SJSA1 (cell line): Measurements from ENCODE around the gene SLC12A3. TPM values are rescaled to one million over a fixed set of nuclear protein-coding genes. Genes with fewer than 3 reads are reported as not detected.
A peak's percentile ranks its signal among the peaks of the same experiment; 100 is the strongest.

Experiments
- DNase-seq, 2 experiments: peaks; one replicate each; pipeline ENCODE4 v3.0.0-alpha.2; 2015 to 2020; ENCODE audit warnings: low spot score in 2 of 2, low read depth in 1 of 2
- H3K27ac ChIP-seq: fragments of 250-450 bp; sonication (Bioruptor Pico); 2 replicates; pipeline ENCODE4 v1.5.1; 2020; ENCODE audit warnings: mild to moderate bottlenecking, moderate library complexity
- H3K27me3 ChIP-seq: fragments of 250-450 bp; sonication (Bioruptor Pico); replicated peaks from 2 replicates; pipeline ENCODE4 v1.5.1; 2020; ENCODE audit warnings: mild to moderate bottlenecking, moderate library complexity
- H3K36me3 ChIP-seq: fragments of 250-450 bp; sonication (Bioruptor Pico); 2 replicates; pipeline ENCODE4 v1.5.1; 2020; ENCODE audit warnings: mild to moderate bottlenecking
- H3K4me1 ChIP-seq: fragments of 250-450 bp; sonication (Bioruptor Pico); replicated peaks from 2 replicates; pipeline ENCODE4 v1.6.1; 2021; ENCODE audit warnings: mild to moderate bottlenecking
- H3K4me3 ChIP-seq: fragments of 250-450 bp; sonication (Bioruptor Pico); 2 replicates; pipeline ENCODE4 v1.5.1; 2020; ENCODE audit warnings: mild to moderate bottlenecking
- H3K9me3 ChIP-seq: fragments of 250-450 bp; sonication (Bioruptor Pico); replicated peaks from 2 replicates; pipeline ENCODE4 v1.5.1; 2020; ENCODE audit warnings: mild to moderate bottlenecking
- total RNA-seq: library from RNA; depleted of rRNA; stranded (reverse); fragments of >200 nt; shearing (Covaris generic); gene quantifications from 2 replicates; pipeline ENCODE4 v1.2.3, GENCODE V29; 2014

Gene SLC12A3
- total RNA-seq, 1 experiment from 2014 or later, result not detected

GRCh38 chr16:56852401-56852730, 12.6 kb upstream of the SLC12A3 start:
- Histone ChIP-seq H3K36me3 (no peaks in the 10 kb centered on the region), H3K27me3 (no peaks in the 10 kb centered on the region), H3K27ac (no peak overlapping the region), H3K9me3 (no peaks in the 10 kb centered on the region), H3K4me3 (no peak overlapping the region), H3K4me1 (peaks cover 46% of the 10 kb centered on the region)
- no peak for DNase-seq

GRCh38 chr16:56852968-56853367, 12.0 kb upstream of the SLC12A3 start:
- Histone ChIP-seq H3K4me1 (peaks cover 42% of the 10 kb centered on the region), H3K36me3 (no peaks in the 10 kb centered on the region), H3K4me3 (no peak overlapping the region), H3K9me3 (no peaks in the 10 kb centered on the region), H3K27me3 (no peaks in the 10 kb centered on the region), H3K27ac (no peak overlapping the region)
- no peak for DNase-seq

GRCh38 chr16:56855201-56855600, 9.8 kb upstream of the SLC12A3 start:
- no peaks in the 10 kb centered on the region for H3K27me3 ChIP-seq
- DNase-seq, result no peak
- H3K36me3 ChIP-seq, result no peaks in the 10 kb centered on the region
- no peak overlapping the region for H3K27ac ChIP-seq
- no peaks in the 10 kb centered on the region for H3K9me3 ChIP-seq
- peaks cover 20% of the 10 kb centered on the region for H3K4me1 ChIP-seq
- H3K4me3 ChIP-seq, result no peak overlapping the region

DNA sequence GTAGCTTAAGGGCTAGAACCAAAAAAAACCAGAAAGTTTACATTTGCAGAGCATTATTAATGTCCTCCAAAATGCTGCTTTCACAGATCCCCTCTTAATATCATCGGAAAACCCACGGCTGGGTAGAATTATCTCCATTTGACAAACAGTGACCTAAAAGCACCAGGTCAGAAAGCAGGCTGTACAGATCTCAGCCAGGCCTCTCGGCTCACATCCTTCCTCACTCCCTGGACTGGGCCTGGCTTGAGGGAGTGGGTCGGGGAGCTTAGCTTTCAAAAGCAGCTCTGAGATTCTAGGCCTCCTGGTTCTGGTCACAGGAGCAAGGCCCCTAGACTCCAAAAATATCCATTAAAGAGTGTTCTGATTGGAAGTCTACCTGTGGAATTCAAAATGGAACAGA, 9.1 kb upstream of the SLC12A3 start:
- Histone ChIP-seq H3K27ac (no peak overlapping the region), H3K4me1 (peaks cover 14% of the 10 kb centered on the region), H3K36me3 (no peaks in the 10 kb centered on the region), H3K27me3 (no peaks in the 10 kb centered on the region), H3K4me3 (no peak overlapping the region), H3K9me3 (no peaks in the 10 kb centered on the region)
- no peak for DNase-seq

GRCh38 chr16:56856876-56857447, 8.0 kb upstream of the SLC12A3 start:
- no peaks in the 10 kb centered on the region for H3K27me3 ChIP-seq
- DNase-seq, result no peak
- peaks cover 7% of the 10 kb centered on the region for H3K4me1 ChIP-seq
- no peaks in the 10 kb centered on the region for H3K36me3 ChIP-seq
- H3K9me3 ChIP-seq, result no peaks in the 10 kb centered on the region
- H3K4me3 ChIP-seq, result no peak overlapping the region
- H3K27ac ChIP-seq, result no peak overlapping the region

DNA sequence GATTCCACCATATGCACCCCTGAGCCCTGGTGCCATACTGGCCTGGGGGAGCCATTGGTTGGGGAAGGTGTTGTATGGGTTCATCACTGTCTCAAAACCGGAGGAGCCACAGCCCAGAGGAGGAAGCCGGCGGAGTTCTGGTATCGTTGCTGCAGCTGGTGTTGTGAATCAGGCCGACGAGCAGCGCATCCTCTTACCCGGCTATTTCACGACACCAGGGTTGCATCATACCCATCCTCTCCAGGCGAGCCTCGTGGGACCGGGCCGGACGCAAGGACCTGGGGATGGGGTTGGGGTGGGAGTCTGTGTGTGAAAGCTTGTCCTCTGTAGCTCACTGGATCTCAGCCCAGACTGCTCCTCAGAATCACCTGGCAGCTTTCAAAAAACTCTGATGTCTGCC, 6.6 kb upstream of the SLC12A3 start:
- Histone ChIP-seq H3K9me3 (no peaks in the 10 kb centered on the region), H3K27ac (no peak overlapping the region), H3K4me1 (peaks cover 5% of the 10 kb centered on the region; the same call in 1 of the 2 replicates), H3K36me3 (no peaks in the 10 kb centered on the region), H3K27me3 (no peaks in the 10 kb centered on the region), H3K4me3 (no peak overlapping the region)
- DNase-seq, result no peak

DNA sequence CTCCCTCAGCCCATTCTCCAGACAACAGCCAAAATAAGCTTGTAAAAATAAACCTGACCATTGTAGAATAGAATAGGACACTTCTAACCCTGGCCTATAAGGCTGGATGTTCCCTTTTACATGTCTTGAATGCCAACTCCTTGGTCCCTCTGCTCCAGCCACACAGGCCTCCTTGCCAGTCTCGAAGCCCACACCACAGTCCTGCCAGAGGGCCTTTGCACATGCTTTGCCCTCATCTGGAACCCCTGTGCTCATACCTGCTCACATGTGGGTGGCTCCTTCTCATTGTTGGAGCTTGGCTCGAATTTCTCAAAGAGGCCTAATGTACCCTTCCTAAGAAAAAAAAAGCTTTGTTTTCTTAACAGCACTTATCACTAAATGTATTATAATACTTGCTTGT, 5.4 kb upstream of the SLC12A3 start:
- no peaks in the 10 kb centered on the region for H3K36me3 ChIP-seq
- no peaks in the 10 kb centered on the region for H3K9me3 ChIP-seq
- no peak overlapping the region for H3K27ac ChIP-seq
- H3K4me3 ChIP-seq, result no peak overlapping the region
- no peaks in the 10 kb centered on the region for H3K27me3 ChIP-seq
- peaks cover 5% of the 10 kb centered on the region; the same call in 1 of the 2 replicates for H3K4me1 ChIP-seq
- no peak for DNase-seq

- H3K9me3 ChIP-seq, result no peaks in the 10 kb centered on the region
- DNase-seq, result no peak
- H3K27me3 ChIP-seq, result no peaks in the 10 kb centered on the region
- H3K36me3 ChIP-seq, result no peaks in the 10 kb centered on the region
- no peak overlapping the region for H3K4me3 ChIP-seq
- H3K4me1 ChIP-seq, result peaks cover 5% of the 10 kb centered on the region; the same call in 1 of the 2 replicates
- no peak overlapping the region for H3K27ac ChIP-seq
Observed at GRCh38 chr16:56860226-56861020, 4.6 kb upstream of the SLC12A3 start.

- Histone ChIP-seq H3K4me1 (peaks cover 6% of the 10 kb centered on the region; the same call in 1 of the 2 replicates), H3K36me3 (no peaks in the 10 kb centered on the region), H3K27ac (no peak overlapping the region), H3K9me3 (no peaks in the 10 kb centered on the region), H3K4me3 (no peak overlapping the region), H3K27me3 (no peaks in the 10 kb centered on the region)
- no peak for DNase-seq
Observed at GRCh38 chr16:56861092-56861610, 3.9 kb upstream of the SLC12A3 start.

DNA sequence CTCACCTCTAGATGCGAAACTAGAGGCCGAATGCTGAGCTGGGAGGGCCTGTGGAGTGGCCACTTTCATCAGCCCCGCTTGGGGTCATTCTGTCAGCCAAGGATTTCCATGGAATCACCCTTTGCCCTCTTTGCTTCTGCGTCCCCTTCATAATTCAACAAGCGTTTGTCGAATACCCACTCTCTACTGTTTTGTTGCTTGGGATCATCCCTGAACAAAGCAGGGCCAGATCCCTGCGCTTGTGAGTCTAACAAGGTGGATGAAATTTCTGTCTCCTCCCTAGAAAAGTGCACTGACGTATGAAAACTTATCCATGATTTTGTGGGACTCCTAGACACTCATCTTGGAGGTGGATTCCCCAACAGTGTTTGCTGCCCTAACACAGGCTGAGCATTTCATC, 3.3 kb upstream of the SLC12A3 start:
- H3K9me3 ChIP-seq, result no peaks in the 10 kb centered on the region
- H3K36me3 ChIP-seq, result no peaks in the 10 kb centered on the region
- H3K4me3 ChIP-seq, result no peak overlapping the region
- no peaks in the 10 kb centered on the region for H3K27me3 ChIP-seq
- no peak overlapping the region for H3K27ac ChIP-seq
- H3K4me1 ChIP-seq, result peaks cover 11% of the 10 kb centered on the region; the same call in 1 of the 2 replicates
- no peak for DNase-seq

DNA sequence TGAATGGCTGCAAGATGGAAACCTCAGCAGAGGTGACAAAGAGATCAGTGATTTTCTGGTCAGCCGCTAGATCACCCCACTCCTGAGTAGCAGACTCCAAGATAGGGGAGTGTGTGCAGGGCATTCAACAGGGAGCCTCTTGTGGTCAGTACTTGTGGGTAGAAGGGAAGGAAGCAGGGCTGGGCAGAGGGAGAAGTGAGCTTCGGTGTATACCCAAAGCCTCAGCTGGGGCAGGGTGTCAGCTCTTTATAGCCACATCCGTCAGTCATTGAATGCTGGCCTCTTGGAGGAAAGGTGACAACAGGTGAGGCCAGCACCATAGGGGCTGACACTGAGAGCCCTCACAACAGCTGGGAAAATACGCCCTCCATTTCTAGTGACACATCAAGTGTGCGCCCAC, 2.2 kb upstream of the SLC12A3 start:
- no peaks in the 10 kb centered on the region for H3K27me3 ChIP-seq

DNA sequence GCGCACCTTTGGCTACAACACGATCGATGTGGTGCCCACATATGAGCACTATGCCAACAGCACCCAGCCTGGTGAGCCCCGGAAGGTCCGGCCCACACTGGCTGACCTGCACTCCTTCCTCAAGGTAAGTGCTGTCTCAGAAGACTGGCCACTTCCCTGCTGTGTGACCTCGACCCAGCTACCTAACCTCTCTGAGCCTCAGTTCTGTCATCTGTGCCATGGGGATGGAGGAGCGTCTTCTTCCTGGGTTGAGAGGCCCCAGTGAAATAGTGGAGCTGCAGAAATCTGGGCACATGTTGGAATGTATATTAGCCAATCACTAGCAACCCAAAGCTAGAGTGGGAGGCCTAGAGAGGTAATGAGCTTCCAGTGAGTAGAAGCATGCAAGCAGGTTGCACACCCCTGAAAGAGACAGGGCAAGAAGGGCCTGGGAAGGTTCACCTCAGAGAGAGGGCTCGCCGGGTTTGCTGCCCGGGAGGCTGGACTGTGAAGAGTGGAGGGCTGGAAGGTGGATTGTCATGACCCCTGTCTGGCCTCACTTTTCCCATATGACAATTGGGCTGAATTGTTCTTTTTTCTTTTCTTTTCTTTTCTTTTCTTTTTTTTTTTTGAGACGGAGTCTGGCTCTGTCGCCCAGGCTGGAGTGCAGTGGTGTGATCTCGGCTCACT, 521 bp downstream of the SLC12A3 start:
- H3K36me3 ChIP-seq, result no peaks in the 10 kb centered on the region
- no peaks in the 10 kb centered on the region for H3K9me3 ChIP-seq
- H3K27me3 ChIP-seq, result no peaks in the 10 kb centered on the region
- H3K27ac ChIP-seq, result no peak overlapping the region
- no peak overlapping the region for H3K4me3 ChIP-seq
- DNase-seq, result no peak
- H3K4me1 ChIP-seq, result peaks cover 11% of the 10 kb centered on the region; the same call in 1 of the 2 replicates

More for the DNA sequence above, 2.2 kb upstream of the SLC12A3 start:
- Histone ChIP-seq H3K36me3 (no peaks in the 10 kb centered on the region), H3K9me3 (no peaks in the 10 kb centered on the region), H3K4me3 (no peak overlapping the region), H3K27ac (no peak overlapping the region), H3K4me1 (peaks cover 11% of the 10 kb centered on the region; the same call in 1 of the 2 replicates)
- DNase-seq, result no peak

GRCh38 chr16:56866955-56867830, 2.2 kb downstream of the SLC12A3 start:
- no peaks in the 10 kb centered on the region for H3K27me3 ChIP-seq
- no peak overlapping the region for H3K4me3 ChIP-seq
- no peaks in the 10 kb centered on the region for H3K9me3 ChIP-seq
- DNase-seq, result peak in 1 of 2 experiments; percentile 36
- H3K36me3 ChIP-seq, result no peaks in the 10 kb centered on the region
- H3K4me1 ChIP-seq, result 0 out of 2 replicates have a peak, but pooled peaks cover 6% of the 10 kb centered on the region
- H3K27ac ChIP-seq, result no peak overlapping the region
